ENCODE data around the gene EPB41L4B. TPM values are rescaled to one million over a fixed set of nuclear protein-coding genes. Genes with fewer than 3 reads are reported as not detected.

Gene EPB41L4B
- total RNA-seq, 1 donor from 2014 or later, result 3.7 TPM

- no peak overlapping the region for H3K4me3 Mint-ChIP-seq (ENCODE audit: unreplicated experiment)
- H3K36me3 Mint-ChIP-seq (ENCODE audit: low read depth), result no peaks in the 10 kb centered on the region
- DNase-seq (ENCODE audit: low spot score), result no peak
- no peak overlapping the region for H3K27ac Mint-ChIP-seq (ENCODE audit: unreplicated experiment)
- H3K9me3 Mint-ChIP-seq (ENCODE audit: low read depth), result no peaks in the 10 kb centered on the region
- H3K27me3 Mint-ChIP-seq (ENCODE audit: low read depth), result no peaks in the 10 kb centered on the region
- no peak for TF ChIP-seq CTCF (IDR thresholded peaks at IDR 0.05)
- peaks cover 17% of the 10 kb centered on the region for H3K4me1 Mint-ChIP-seq (ENCODE audit: low read depth)
Measured at GRCh38 chr9:109242741-109243140, 78.1 kb downstream of the EPB41L4B start.

- Mint-ChIP-seq H3K4me1 (ENCODE audit: low read depth) (peaks cover 17% of the 10 kb centered on the region), H3K9me3 (ENCODE audit: low read depth) (no peaks in the 10 kb centered on the region), H3K27me3 (ENCODE audit: low read depth) (no peaks in the 10 kb centered on the region), H3K27ac (ENCODE audit: unreplicated experiment) (no peak overlapping the region), H3K4me3 (ENCODE audit: unreplicated experiment) (no peak overlapping the region), H3K36me3 (ENCODE audit: low read depth) (no peaks in the 10 kb centered on the region)
- DNase-seq (ENCODE audit: low spot score), result no peak
- TF ChIP-seq CTCF (IDR thresholded peaks at IDR 0.05), result no peak
Measured at GRCh38 chr9:109242014-109242413, 78.8 kb downstream of the EPB41L4B start.

- no peak for DNase-seq (ENCODE audit: low spot score)
- no peak overlapping the region for H3K4me3 Mint-ChIP-seq (ENCODE audit: unreplicated experiment)
- peaks cover 17% of the 10 kb centered on the region for H3K4me1 Mint-ChIP-seq (ENCODE audit: low read depth)
- no peaks in the 10 kb centered on the region for H3K36me3 Mint-ChIP-seq (ENCODE audit: low read depth)
- H3K9me3 Mint-ChIP-seq (ENCODE audit: low read depth), result no peaks in the 10 kb centered on the region
- H3K27me3 Mint-ChIP-seq (ENCODE audit: low read depth), result no peaks in the 10 kb centered on the region
- H3K27ac Mint-ChIP-seq (ENCODE audit: unreplicated experiment), result no peak overlapping the region
- no peak for TF ChIP-seq CTCF (IDR thresholded peaks at IDR 0.05)
Measured at GRCh38 chr9:109241207-109241606, 79.7 kb downstream of the EPB41L4B start.

GRCh38 chr9:109239240-109239639, 81.6 kb downstream of the EPB41L4B start:
- H3K27ac Mint-ChIP-seq (ENCODE audit: unreplicated experiment), result no peak overlapping the region
- DNase-seq (ENCODE audit: low spot score), result no peak
- no peaks in the 10 kb centered on the region for H3K36me3 Mint-ChIP-seq (ENCODE audit: low read depth)
- peaks cover 12% of the 10 kb centered on the region for H3K4me1 Mint-ChIP-seq (ENCODE audit: low read depth)
- H3K9me3 Mint-ChIP-seq (ENCODE audit: low read depth), result no peaks in the 10 kb centered on the region
- H3K27me3 Mint-ChIP-seq (ENCODE audit: low read depth), result no peaks in the 10 kb centered on the region
- TF ChIP-seq CTCF (IDR thresholded peaks at IDR 0.05), result no peak
- H3K4me3 Mint-ChIP-seq (ENCODE audit: unreplicated experiment), result no peak overlapping the region

GRCh38 chr9:109238655-109239054, 82.2 kb downstream of the EPB41L4B start:
- H3K27ac Mint-ChIP-seq (ENCODE audit: unreplicated experiment), result no peak overlapping the region
- H3K36me3 Mint-ChIP-seq (ENCODE audit: low read depth), result no peaks in the 10 kb centered on the region
- peaks cover 12% of the 10 kb centered on the region for H3K4me1 Mint-ChIP-seq (ENCODE audit: low read depth)
- no peak for TF ChIP-seq CTCF (IDR thresholded peaks at IDR 0.05)
- DNase-seq (ENCODE audit: low spot score), result no peak
- no peaks in the 10 kb centered on the region for H3K27me3 Mint-ChIP-seq (ENCODE audit: low read depth)
- H3K9me3 Mint-ChIP-seq (ENCODE audit: low read depth), result no peaks in the 10 kb centered on the region
- no peak overlapping the region for H3K4me3 Mint-ChIP-seq (ENCODE audit: unreplicated experiment)

Measured in chondrocyte (in vitro differentiated cells).